ENCODE results near the gene SMDT1. TPM values are rescaled to one million over a fixed set of nuclear protein-coding genes. Genes with fewer than 3 reads are reported as not detected.
A peak's percentile ranks its signal among the peaks of the same experiment; 100 is the strongest.
"Not testable (repeated sequence)": the region's sequence is repeated elsewhere in the genome, so short reads cannot be mapped to it uniquely, and the experiment has no call there.

SMDT1 gene
- total and polyA plus RNA-seq, 2 experiments from 2014 or later: 3.5 to 77.0 TPM

DNA sequence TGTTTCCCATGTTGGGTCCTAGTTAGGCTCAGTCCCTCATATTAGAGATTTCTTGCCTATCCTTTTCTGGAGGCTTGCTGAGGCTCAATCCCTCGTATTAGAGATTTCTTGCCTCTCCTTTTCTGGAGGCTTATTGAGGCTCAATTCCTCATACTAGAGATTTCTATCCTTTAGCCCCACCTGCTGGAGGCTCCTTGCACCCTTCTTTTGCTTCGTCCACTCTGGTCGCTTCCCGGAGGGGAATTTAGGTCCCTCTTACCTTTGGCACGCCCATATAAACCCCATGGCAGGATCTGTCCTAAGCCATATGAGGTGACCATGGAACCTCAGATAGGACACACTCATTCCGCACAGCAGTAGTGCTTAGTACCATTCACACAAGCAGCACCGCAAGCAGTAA lies 35.2 kb downstream of the SMDT1 start:
- Histone ChIP-seq H3K4me3 (no peak overlapping the region), H3K4me1 (ENCODE audit: insufficient read depth) (no peaks in the 10 kb centered on the region), H3F3A (ENCODE audit: insufficient read depth) (no peaks in the 10 kb centered on the region), H3K9me3 (ENCODE audit: low read depth) (no peaks in the 10 kb centered on the region), H3K79me2 (ENCODE audit: insufficient read depth) (no peaks in the 10 kb centered on the region), H3K9me2 (ENCODE audit: insufficient read depth) (no peaks in the 10 kb centered on the region), H3K9ac (no peak overlapping the region), H3K27me3 (replicated peaks; ENCODE audit: insufficient read depth) (no peaks in the 10 kb centered on the region), H3K4me2 (ENCODE audit: unreplicated experiment) (no peak overlapping the region), H4K20me1 (ENCODE audit: insufficient read depth) (no peaks in the 10 kb centered on the region), H2AFZ (no peak overlapping the region), H3K36me3 (ENCODE audit: low read depth) (no peaks in the 10 kb centered on the region), H3K27ac (no peak overlapping the region)
- 65 to 68% methylated on average over 7 of the region's 7 CpGs for WGBS, 2 experiments (ENCODE audit: low coverage in 1 of 2, low lambda C conversion rate in 2 of 2, missing lambda C conversion rate in 2 of 2)
- TF ChIP-seq EZH2 (IDR thresholded peaks at IDR 0.05; ENCODE audit: insufficient read depth, poor library complexity, severe bottlenecking) (no peak), EZH2phosphoT487 (IDR thresholded peaks at IDR 0.05; ENCODE audit: insufficient read depth, low read depth) (no peak)
- peak; percentile 39 for DNase-seq
- in situ Hi-C loops (cut with MboI): no loop called here

DNA sequence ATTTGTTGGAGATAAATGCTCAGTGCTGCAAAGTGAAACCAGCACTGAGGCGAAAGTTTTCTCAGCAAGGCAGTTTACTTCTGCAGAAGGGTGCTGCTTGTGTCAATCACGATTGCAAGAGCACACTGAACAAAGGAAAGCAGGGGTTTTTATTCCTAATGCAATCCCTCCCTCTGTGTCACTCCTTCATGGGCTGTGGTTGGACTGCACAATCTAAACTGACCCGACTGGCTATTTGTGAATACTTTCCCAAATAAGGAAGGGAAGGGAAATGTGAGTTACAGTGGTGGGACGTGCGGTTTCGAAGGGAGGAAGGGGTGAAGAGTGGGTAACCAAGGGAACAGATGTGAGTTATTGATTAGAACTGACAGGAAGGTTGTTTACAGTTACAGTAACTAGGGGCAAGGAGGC lies 35.9 kb downstream of the SMDT1 start:
- H3K9me3 ChIP-seq (ENCODE audit: low read depth); H3K4me2 ChIP-seq (ENCODE audit: unreplicated experiment); H2AFZ ChIP-seq; H3K9ac ChIP-seq; H4K20me1 ChIP-seq (ENCODE audit: insufficient read depth); H3K9me2 ChIP-seq (ENCODE audit: insufficient read depth); in situ Hi-C loops (cut with MboI); H3K4me3 ChIP-seq; H3K27ac ChIP-seq; H3K36me3 ChIP-seq (ENCODE audit: low read depth); H3K27me3 ChIP-seq (replicated peaks; ENCODE audit: insufficient read depth); H3F3A ChIP-seq (ENCODE audit: insufficient read depth); DNase-seq; H3K79me2 ChIP-seq (ENCODE audit: insufficient read depth); H3K4me1 ChIP-seq (ENCODE audit: insufficient read depth): not testable (repeated sequence)
- 68 to 75% methylated on average over 6 of the region's 6 CpGs for WGBS, 2 experiments (ENCODE audit: low coverage in 1 of 2, low lambda C conversion rate in 2 of 2, missing lambda C conversion rate in 2 of 2)

DNA sequence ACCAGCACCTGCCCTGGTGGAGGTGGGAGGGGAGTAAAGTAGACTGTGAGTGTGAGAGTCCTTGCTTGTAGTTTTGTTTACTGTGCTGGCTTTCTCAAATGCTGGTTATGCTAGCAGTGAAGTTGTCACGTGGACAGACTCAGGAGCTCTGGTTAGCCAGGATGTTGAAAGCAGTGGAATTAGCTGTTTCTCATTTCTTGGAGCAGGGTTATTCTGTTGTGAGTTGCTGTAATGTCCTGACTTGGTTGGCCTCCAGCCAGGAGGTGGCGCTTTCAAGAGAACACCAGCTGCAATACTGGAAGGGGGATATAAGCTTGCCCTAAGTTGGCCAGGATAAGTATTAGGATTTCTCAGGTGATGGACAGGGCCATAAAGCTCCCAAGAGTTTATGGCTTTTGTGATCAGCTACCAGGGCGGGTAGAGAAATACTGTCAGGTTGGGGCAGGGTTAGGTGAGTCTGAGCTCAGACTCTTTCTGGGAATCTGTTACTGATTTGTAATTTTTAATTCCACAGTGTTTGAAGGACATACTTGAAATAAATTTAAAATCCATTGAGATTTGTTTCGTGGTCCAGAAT lies 37.4 kb downstream of the SMDT1 start:
- Histone ChIP-seq H4K20me1 (ENCODE audit: insufficient read depth) (no peaks in the 10 kb centered on the region), H3K9me3 (ENCODE audit: low read depth) (no peaks in the 10 kb centered on the region), H3K27ac (no peak overlapping the region), H3K36me3 (ENCODE audit: low read depth) (no peaks in the 10 kb centered on the region), H3K79me2 (ENCODE audit: insufficient read depth) (no peaks in the 10 kb centered on the region), H3K4me3 (no peak overlapping the region), H3F3A (ENCODE audit: insufficient read depth) (no peaks in the 10 kb centered on the region), H2AFZ (no peak overlapping the region), H3K4me1 (ENCODE audit: insufficient read depth) (no peaks in the 10 kb centered on the region), H3K9me2 (ENCODE audit: insufficient read depth) (no peaks in the 10 kb centered on the region), H3K9ac (no peak overlapping the region), H3K27me3 (replicated peaks; ENCODE audit: insufficient read depth) (no peaks in the 10 kb centered on the region), H3K4me2 (ENCODE audit: unreplicated experiment) (no peak overlapping the region)
- 69 to 70% methylated on average over 4 of the region's 4 CpGs for WGBS, 2 experiments (ENCODE audit: low coverage in 1 of 2, low lambda C conversion rate in 2 of 2, missing lambda C conversion rate in 2 of 2)
- no peak for DNase-seq
- in situ Hi-C loops (cut with MboI): no loop called here
- TF ChIP-seq EZH2phosphoT487 (IDR thresholded peaks at IDR 0.05; ENCODE audit: insufficient read depth, low read depth) (no peak), EZH2 (IDR thresholded peaks at IDR 0.05; ENCODE audit: insufficient read depth, poor library complexity, severe bottlenecking) (no peak)

DNA sequence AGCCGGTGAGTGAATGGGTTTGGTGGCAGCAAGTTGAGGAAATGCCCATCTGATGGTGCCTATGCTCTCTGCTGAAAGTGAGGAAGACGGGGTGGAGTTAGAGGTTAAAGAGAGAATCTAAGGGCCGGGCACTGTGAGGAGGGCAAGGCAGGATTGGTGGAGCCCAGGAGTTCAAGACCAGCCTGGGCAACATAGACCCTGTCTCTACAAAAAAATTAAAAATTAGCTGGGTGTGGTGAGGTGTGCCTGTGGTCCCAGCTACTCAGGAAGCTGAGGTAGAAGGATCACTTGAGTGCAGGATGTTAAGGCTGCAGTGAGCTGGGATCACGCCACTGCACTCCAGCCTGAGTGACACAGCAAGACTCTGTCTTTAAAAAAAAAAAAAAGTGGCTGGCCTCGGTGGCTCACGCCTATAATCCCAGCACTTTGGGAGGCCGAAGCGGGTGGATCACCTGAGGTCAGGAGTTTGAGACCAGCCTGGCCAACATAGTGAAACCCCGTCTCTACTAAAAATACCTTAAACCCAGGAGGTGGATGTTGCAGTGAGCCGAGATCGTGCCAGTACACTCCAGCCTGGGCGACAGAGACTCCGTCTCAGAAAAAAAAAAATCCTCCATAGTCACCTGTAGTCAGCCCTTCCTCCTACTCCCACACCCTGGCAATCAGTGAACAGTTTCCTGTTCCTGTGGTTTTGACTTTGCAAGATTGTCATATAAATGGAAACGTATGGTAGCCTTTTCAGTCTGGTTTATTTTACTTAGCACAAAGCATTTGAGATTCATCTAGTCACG lies 40.9 kb downstream of the SMDT1 start:
- H3K4me2 ChIP-seq (ENCODE audit: unreplicated experiment); H3F3A ChIP-seq (ENCODE audit: insufficient read depth); H3K4me1 ChIP-seq (ENCODE audit: insufficient read depth); in situ Hi-C loops (cut with MboI); DNase-seq; H3K27ac ChIP-seq; H3K36me3 ChIP-seq (ENCODE audit: low read depth); H3K9me3 ChIP-seq (ENCODE audit: low read depth); H2AFZ ChIP-seq; H3K27me3 ChIP-seq (replicated peaks; ENCODE audit: insufficient read depth); H4K20me1 ChIP-seq (ENCODE audit: insufficient read depth); H3K9ac ChIP-seq; H3K79me2 ChIP-seq (ENCODE audit: insufficient read depth); H3K4me3 ChIP-seq; H3K9me2 ChIP-seq (ENCODE audit: insufficient read depth): not testable (repeated sequence)
- 89 to 93% methylated on average over 15 of the region's 15 CpGs for WGBS, 2 experiments (ENCODE audit: low coverage in 1 of 2, low lambda C conversion rate in 2 of 2, missing lambda C conversion rate in 2 of 2)

DNA sequence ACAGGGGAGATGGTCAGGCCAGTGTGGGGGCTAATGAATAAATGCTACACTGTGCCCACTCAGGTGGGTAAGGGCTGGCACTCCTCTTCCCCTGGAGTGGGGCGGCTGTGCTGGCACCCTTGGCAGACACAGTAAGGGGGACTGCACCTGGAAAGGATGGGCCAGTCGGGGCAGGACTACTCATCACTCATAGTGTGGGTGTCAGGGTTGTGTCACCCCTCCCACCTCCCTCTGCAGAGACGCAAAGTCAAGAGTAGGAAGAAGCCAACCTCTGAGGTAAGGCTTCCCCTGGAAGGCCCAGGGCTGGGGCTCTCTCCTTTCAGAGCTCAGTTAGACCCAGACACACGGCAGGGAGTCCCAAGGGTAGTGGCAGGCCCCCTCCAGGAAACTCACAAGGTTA lies 44.0 kb downstream of the SMDT1 start:
- WGBS, 2 experiments (ENCODE audit: low coverage in 1 of 2, low lambda C conversion rate in 2 of 2, missing lambda C conversion rate in 2 of 2): no CpG with 5 or more reads among the region's 4 CpGs
- H3K9me2 ChIP-seq (ENCODE audit: insufficient read depth); H4K20me1 ChIP-seq (ENCODE audit: insufficient read depth); H3K4me1 ChIP-seq (ENCODE audit: insufficient read depth); H2AFZ ChIP-seq; H3K9me3 ChIP-seq (ENCODE audit: low read depth); H3K36me3 ChIP-seq (ENCODE audit: low read depth); H3F3A ChIP-seq (ENCODE audit: insufficient read depth); DNase-seq; H3K9ac ChIP-seq; H3K4me2 ChIP-seq (ENCODE audit: unreplicated experiment); H3K79me2 ChIP-seq (ENCODE audit: insufficient read depth); H3K27me3 ChIP-seq (replicated peaks; ENCODE audit: insufficient read depth); H3K4me3 ChIP-seq; H3K27ac ChIP-seq; in situ Hi-C loops (cut with MboI): not testable (repeated sequence)

Data from GM23248 (cell line).